SU-DHL-6 (cell line): ENCODE measurements around the gene DOCK3.
"Not testable (repeated sequence)": the region's sequence is repeated elsewhere in the genome, so short reads cannot be mapped to it uniquely, and the experiment has no call there.

ENCODE experiments used
- H2AFZ ChIP-seq: fragments of 200-600 bp; sonication (generic); 2 replicates; pipeline ENCODE4 v1.6.1; 2014; ENCODE audit warnings: low read depth, mild to moderate bottlenecking, moderate library complexity, mixed read lengths, antibody characterized with exemption, low read length; ENCODE audit not compliant: severe bottlenecking
- H3F3A ChIP-seq: fragments of 200-600 bp; shearing (Covaris generic); 2 replicates; pipeline ENCODE4 v1.6.0; 2016; ENCODE audit warnings: antibody characterized with exemption, mild to moderate bottlenecking; ENCODE audit not compliant: insufficient read depth
- H3K27ac ChIP-seq: fragments of 200-600 bp; sonication (generic); 2 replicates; pipeline ENCODE4 v1.5.1; 2016; ENCODE audit warnings: low read depth, mild to moderate bottlenecking, low read length, moderate library complexity, mixed read lengths
- H3K27me3 ChIP-seq: fragments of 200-600 bp; sonication (generic), shearing (Covaris generic); 2 replicates; pipeline ENCODE4 v1.6.0; 2014; ENCODE audit warnings: mild to moderate bottlenecking, low read length
- H3K36me3 ChIP-seq: fragments of 200-600 bp; sonication (generic); 2 replicates; pipeline ENCODE4 v1.6.1; 2014; ENCODE audit warnings: mild to moderate bottlenecking, low read length, mixed read lengths
- H3K4me2 ChIP-seq: fragments of 300-600, 200-600 bp; shearing (Covaris generic), sonication (generic); 2 replicates; pipeline ENCODE4 v1.6.0; 2014; ENCODE audit warnings: low read length, low read depth, mild to moderate bottlenecking; ENCODE audit not compliant: poor library complexity, severe bottlenecking
- H3K4me3 ChIP-seq: fragments of 200-600 bp; sonication (generic); 2 replicates; pipeline ENCODE4 v1.5.1; 2014; ENCODE audit warnings: antibody characterized with exemption, low read length, mild to moderate bottlenecking, mixed read lengths; ENCODE audit not compliant: insufficient read depth, poor library complexity, severe bottlenecking
- H3K79me2 ChIP-seq: fragments of 200-600 bp; sonication (generic); 2 replicates; pipeline ENCODE4 v1.6.1; 2014; ENCODE audit warnings: mild to moderate bottlenecking, low read length, moderate library complexity; ENCODE audit not compliant: insufficient read depth
- H3K9ac ChIP-seq: fragments of 200-600 bp; sonication (generic); 2 replicates; pipeline ENCODE4 v1.7.0; 2014; ENCODE audit warnings: mild to moderate bottlenecking, low read length
- H3K9me2 ChIP-seq: fragments of 200-600 bp; sonication (generic); replicated peaks from 2 replicates; pipeline ENCODE4 v1.6.1; 2014; ENCODE audit warnings: low read length; ENCODE audit not compliant: insufficient read depth
- H3K9me3 ChIP-seq: fragments of 200-600 bp; sonication (generic); 2 replicates; pipeline ENCODE4 v1.6.1; 2014; ENCODE audit warnings: low read length, mixed read lengths; ENCODE audit not compliant: insufficient read depth
- H4K20me1 ChIP-seq: fragments of 200-600 bp; sonication (generic); 2 replicates; pipeline ENCODE4 v1.6.1; 2014; ENCODE audit warnings: low read depth, mild to moderate bottlenecking, antibody characterized with exemption, low read length, moderate library complexity, mixed read lengths
- EZH2phosphoT487 ChIP-seq: fragments of 200-600 bp; sonication (generic), shearing (Covaris generic); conservative IDR thresholded peaks from 2 replicates; pipeline ENCODE4 v1.6.1; 2018; ENCODE audit warnings: mild to moderate bottlenecking, antibody characterized with exemption, low read length, moderate library complexity, mixed read lengths
- TF ChIP-seq, protein P1 (sequence below): fragments of 200-600 bp; sonication (generic); IDR thresholded peaks from one replicate; pipeline ENCODE4 v1.5.1; 2017; ENCODE audit warnings: antibody characterized with exemption, mild to moderate bottlenecking, low read length, moderate library complexity; ENCODE audit not compliant: insufficient read depth, poor library complexity, severe bottlenecking

Gene DOCK3

DNA sequence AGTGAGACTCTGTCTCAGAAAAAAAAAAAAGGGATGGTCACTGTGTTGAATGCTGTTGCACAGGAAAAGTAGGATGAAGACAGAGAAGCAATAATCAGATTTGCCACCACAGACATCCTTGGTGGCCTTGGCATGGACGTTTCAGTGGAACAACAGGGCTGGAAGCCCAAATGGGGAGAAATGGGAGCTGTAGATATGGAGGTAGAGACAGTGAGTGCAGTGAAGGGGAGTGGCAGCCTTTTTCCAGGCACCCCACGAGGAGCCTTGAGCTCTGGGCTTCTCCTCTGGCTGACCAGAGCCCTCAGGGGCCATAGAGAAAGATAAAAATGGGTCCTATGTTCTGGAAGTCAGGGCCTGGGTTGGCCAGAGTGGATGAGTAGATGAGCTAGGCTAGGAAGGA, 12.3 kb upstream of the DOCK3 start:
- H3K4me3 ChIP-seq: no peak overlapping the region
- H3K9me3 ChIP-seq: no peaks in the 10 kb centered on the region
- no peaks in the 10 kb centered on the region for H3K27me3 ChIP-seq
- no peak overlapping the region for H3K9ac ChIP-seq
- H2AFZ ChIP-seq: no peak overlapping the region
- H3F3A ChIP-seq: no peaks in the 10 kb centered on the region
- no peaks in the 10 kb centered on the region for H4K20me1 ChIP-seq
- no peaks in the 10 kb centered on the region for H3K9me2 ChIP-seq
- no peaks in the 10 kb centered on the region for H3K36me3 ChIP-seq
- H3K79me2 ChIP-seq: no peaks in the 10 kb centered on the region
- TF ChIP-seq, protein P1, sequence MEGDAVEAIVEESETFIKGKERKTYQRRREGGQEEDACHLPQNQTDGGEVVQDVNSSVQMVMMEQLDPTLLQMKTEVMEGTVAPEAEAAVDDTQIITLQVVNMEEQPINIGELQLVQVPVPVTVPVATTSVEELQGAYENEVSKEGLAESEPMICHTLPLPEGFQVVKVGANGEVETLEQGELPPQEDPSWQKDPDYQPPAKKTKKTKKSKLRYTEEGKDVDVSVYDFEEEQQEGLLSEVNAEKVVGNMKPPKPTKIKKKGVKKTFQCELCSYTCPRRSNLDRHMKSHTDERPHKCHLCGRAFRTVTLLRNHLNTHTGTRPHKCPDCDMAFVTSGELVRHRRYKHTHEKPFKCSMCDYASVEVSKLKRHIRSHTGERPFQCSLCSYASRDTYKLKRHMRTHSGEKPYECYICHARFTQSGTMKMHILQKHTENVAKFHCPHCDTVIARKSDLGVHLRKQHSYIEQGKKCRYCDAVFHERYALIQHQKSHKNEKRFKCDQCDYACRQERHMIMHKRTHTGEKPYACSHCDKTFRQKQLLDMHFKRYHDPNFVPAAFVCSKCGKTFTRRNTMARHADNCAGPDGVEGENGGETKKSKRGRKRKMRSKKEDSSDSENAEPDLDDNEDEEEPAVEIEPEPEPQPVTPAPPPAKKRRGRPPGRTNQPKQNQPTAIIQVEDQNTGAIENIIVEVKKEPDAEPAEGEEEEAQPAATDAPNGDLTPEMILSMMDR: no peak
- TF ChIP-seq EZH2phosphoT487: no peak
- no peak overlapping the region for H3K4me2 ChIP-seq
- H3K27ac ChIP-seq: no peak overlapping the region

DNA sequence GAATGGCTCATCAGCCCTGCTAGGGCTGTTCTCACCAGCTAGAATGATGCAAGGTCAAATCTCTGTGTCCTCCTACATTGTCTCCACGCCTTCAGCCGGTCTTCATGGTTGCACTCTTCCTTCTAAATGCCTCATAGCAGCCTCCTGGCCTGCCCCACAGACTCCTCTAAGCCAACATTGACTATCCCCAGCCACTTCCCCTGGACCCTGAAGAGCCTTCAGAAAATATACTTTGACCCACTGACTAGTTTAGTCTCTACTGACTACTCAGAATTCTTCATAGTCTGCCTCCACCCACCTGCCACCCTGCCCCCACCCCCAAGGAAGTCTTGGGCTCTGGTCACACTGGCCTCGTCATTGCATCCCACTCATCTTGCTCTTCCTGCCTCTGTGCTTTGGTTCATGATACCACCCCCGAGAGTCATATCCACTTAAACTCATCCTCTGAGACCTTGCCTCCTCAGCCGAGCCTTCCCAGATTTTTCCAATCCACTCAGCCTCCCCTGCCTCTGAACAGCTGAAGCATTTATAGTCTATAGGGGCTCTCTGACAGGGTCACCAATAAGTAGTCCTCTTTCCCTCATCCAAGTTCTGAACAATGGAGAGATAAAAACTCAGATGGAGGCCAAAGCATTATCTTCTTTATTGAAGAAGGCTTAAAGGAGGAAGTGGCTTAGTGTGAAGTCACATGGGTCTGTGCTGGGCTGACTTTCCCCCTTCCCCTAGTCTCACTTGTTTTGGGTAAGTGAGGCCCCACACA, 9.5 kb upstream of the DOCK3 start:
- H3K79me2 ChIP-seq: no peaks in the 10 kb centered on the region
- no peak overlapping the region for H3K27ac ChIP-seq
- no peak overlapping the region for H2AFZ ChIP-seq
- no peaks in the 10 kb centered on the region for H3F3A ChIP-seq
- H3K9me2 ChIP-seq: no peaks in the 10 kb centered on the region
- no peaks in the 10 kb centered on the region for H3K27me3 ChIP-seq
- no peak overlapping the region for H3K9ac ChIP-seq
- H4K20me1 ChIP-seq: no peaks in the 10 kb centered on the region
- TF ChIP-seq, protein P1: no peak
- no peak for TF ChIP-seq EZH2phosphoT487
- no peak overlapping the region for H3K4me2 ChIP-seq
- H3K4me3 ChIP-seq: no peak overlapping the region
- H3K36me3 ChIP-seq: no peaks in the 10 kb centered on the region
- H3K9me3 ChIP-seq: no peaks in the 10 kb centered on the region

DNA sequence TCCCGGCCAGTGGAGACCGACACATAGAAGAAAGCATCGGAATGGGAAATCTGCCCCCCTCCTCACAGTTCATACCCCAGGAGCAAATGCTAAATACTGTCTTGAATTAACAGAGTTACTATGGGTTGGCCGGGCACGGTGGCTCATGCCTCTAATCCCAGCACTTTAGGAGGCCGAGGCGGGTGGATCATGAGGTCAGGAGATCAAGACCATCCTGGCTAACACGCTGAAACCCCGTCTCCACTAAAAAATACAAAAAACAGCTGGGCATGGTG, 8.9 kb upstream of the DOCK3 start:
- not testable (repeated sequence) for H3K9ac ChIP-seq, H3K9me2 ChIP-seq, H3K4me2 ChIP-seq, H3K79me2 ChIP-seq, H3K9me3 ChIP-seq, H2AFZ ChIP-seq, H3K4me3 ChIP-seq, H3F3A ChIP-seq, H3K36me3 ChIP-seq, H4K20me1 ChIP-seq, H3K27me3 ChIP-seq, H3K27ac ChIP-seq

DNA sequence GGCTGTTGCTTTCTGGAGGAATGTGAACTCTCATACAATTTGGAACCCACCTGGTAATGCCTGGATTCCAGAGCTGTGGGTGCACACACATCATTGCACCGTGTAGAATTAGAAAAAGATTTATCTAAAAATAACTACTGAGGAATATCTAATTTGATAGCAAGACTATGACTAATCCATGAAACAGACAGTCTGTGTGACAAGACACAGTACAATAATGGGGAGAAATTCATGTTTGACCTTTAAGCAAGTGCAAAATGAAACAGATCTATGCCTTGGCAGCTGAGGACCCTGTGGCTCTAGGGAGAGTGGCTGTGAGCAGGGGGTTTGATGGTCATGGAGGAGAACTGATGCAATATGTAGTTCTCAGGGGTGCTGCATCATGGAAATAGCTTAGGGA, 7.9 kb upstream of the DOCK3 start:
- Histone ChIP-seq H3K9ac (no peak overlapping the region), H3K79me2 (no peaks in the 10 kb centered on the region), H3K4me3 (no peak overlapping the region), H2AFZ (no peak overlapping the region), H3K4me2 (no peak overlapping the region), H3K9me3 (no peaks in the 10 kb centered on the region), H3F3A (no peaks in the 10 kb centered on the region), H4K20me1 (no peaks in the 10 kb centered on the region), H3K27ac (no peak overlapping the region), H3K36me3 (no peaks in the 10 kb centered on the region), H3K9me2 (no peaks in the 10 kb centered on the region), H3K27me3 (no peaks in the 10 kb centered on the region)
- TF ChIP-seq, protein P1: no peak
- TF ChIP-seq EZH2phosphoT487: no peak
